Chondrocyte (in vitro differentiated cells): ENCODE data around the gene ABL1. TPM values are rescaled to one million over a fixed set of nuclear protein-coding genes. Genes with fewer than 3 reads are reported as not detected.
A peak's percentile ranks its signal among the peaks of the same experiment; 100 is the strongest.

Source experiments
- DNase-seq: peaks from one replicate; pipeline ENCODE4 v3.0.0; 2021; ENCODE audit warnings: mixed read lengths, low spot score
- H3K27ac Mint-ChIP-seq: one replicate; pipeline ENCODE4 v1.8.0; 2021; ENCODE audit warnings: mild to moderate bottlenecking, moderate library complexity, mixed read lengths; ENCODE audit not compliant: unreplicated experiment
- H3K27me3 Mint-ChIP-seq: 2 replicates; pipeline ENCODE4 v1.8.0; 2021; ENCODE audit warnings: low read depth, mixed read lengths
- H3K36me3 Mint-ChIP-seq: 2 replicates; pipeline ENCODE4 v1.8.0; 2021; ENCODE audit warnings: low read depth, mixed read lengths
- H3K4me1 Mint-ChIP-seq: 2 replicates; pipeline ENCODE4 v1.8.0; 2021; ENCODE audit warnings: low read depth, mild to moderate bottlenecking, mixed read lengths
- H3K4me3 Mint-ChIP-seq: one replicate; pipeline ENCODE4 v1.8.0; 2021; ENCODE audit warnings: mild to moderate bottlenecking, moderate library complexity, mixed read lengths; ENCODE audit not compliant: unreplicated experiment
- H3K9me3 Mint-ChIP-seq: 2 replicates; pipeline ENCODE4 v1.8.0; 2021; ENCODE audit warnings: low read depth, mixed read lengths
- total RNA-seq: library from RNA; stranded (reverse); gene quantifications from 3 replicates; pipeline ENCODE4 v1.2.1, GENCODE V29; 2021
- TF ChIP-seq, protein P1 (sequence below): fragments of 200-600 bp; sonication (generic); IDR thresholded peaks from 2 replicates; pipeline ENCODE4 v1.5.0; 2021; ENCODE audit warnings: antibody characterized with exemption, mild to moderate bottlenecking, moderate library complexity

Gene ABL1
- total RNA-seq, 1 donor from 2014 or later = 93.7 TPM

DNA sequence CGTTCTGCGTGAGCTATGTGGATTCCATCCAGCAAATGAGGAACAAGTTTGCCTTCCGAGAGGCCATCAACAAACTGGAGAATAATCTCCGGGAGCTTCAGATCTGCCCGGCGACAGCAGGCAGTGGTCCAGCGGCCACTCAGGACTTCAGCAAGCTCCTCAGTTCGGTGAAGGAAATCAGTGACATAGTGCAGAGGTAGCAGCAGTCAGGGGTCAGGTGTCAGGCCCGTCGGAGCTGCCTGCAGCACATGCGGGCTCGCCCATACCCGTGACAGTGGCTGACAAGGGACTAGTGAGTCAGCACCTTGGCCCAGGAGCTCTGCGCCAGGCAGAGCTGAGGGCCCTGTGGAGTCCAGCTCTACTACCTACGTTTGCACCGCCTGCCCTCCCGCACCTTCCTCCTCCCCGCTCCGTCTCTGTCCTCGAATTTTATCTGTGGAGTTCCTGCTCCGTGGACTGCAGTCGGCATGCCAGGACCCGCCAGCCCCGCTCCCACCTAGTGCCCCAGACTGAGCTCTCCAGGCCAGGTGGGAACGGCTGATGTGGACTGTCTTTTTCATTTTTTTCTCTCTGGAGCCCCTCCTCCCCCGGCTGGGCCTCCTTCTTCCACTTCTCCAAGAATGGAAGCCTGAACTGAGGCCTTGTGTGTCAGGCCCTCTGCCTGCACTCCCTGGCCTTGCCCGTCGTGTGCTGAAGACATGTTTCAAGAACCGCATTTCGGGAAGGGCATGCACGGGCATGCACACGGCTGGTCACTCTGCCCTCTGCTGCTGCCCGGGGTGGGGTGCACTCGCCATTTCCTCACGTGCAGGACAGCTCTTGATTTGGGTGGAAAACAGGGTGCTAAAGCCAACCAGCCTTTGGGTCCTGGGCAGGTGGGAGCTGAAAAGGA, 50.7 kb downstream of the ABL1 start:
- H3K9me3 Mint-ChIP-seq = no peaks in the 10 kb centered on the region
- DNase-seq = no peak
- H3K4me1 Mint-ChIP-seq = peaks cover 8% of the 10 kb centered on the region
- H3K4me3 Mint-ChIP-seq = no peak overlapping the region
- TF ChIP-seq, protein P1, sequence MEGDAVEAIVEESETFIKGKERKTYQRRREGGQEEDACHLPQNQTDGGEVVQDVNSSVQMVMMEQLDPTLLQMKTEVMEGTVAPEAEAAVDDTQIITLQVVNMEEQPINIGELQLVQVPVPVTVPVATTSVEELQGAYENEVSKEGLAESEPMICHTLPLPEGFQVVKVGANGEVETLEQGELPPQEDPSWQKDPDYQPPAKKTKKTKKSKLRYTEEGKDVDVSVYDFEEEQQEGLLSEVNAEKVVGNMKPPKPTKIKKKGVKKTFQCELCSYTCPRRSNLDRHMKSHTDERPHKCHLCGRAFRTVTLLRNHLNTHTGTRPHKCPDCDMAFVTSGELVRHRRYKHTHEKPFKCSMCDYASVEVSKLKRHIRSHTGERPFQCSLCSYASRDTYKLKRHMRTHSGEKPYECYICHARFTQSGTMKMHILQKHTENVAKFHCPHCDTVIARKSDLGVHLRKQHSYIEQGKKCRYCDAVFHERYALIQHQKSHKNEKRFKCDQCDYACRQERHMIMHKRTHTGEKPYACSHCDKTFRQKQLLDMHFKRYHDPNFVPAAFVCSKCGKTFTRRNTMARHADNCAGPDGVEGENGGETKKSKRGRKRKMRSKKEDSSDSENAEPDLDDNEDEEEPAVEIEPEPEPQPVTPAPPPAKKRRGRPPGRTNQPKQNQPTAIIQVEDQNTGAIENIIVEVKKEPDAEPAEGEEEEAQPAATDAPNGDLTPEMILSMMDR = no peak
- no peaks in the 10 kb centered on the region for H3K27me3 Mint-ChIP-seq
- peaks cover 35% of the 10 kb centered on the region for H3K36me3 Mint-ChIP-seq
- no peak overlapping the region for H3K27ac Mint-ChIP-seq

DNA sequence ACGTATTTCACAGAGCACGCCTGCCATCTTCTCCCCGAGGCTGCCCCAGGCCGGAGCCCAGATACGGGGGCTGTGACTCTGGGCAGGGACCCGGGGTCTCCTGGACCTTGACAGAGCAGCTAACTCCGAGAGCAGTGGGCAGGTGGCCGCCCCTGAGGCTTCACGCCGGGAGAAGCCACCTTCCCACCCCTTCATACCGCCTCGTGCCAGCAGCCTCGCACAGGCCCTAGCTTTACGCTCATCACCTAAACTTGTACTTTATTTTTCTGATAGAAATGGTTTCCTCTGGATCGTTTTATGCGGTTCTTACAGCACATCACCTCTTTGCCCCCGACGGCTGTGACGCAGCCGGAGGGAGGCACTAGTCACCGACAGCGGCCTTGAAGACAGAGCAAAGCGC, 51.9 kb downstream of the ABL1 start:
- DNase-seq = no peak
- Mint-ChIP-seq H3K27me3 (no peaks in the 10 kb centered on the region), H3K4me3 (no peak overlapping the region), H3K27ac (peak overlapping the region; percentile 22), H3K4me1 (peaks cover 8% of the 10 kb centered on the region), H3K36me3 (peaks cover 27% of the 10 kb centered on the region), H3K9me3 (no peaks in the 10 kb centered on the region)
- TF ChIP-seq, protein P1 = no peak

DNA sequence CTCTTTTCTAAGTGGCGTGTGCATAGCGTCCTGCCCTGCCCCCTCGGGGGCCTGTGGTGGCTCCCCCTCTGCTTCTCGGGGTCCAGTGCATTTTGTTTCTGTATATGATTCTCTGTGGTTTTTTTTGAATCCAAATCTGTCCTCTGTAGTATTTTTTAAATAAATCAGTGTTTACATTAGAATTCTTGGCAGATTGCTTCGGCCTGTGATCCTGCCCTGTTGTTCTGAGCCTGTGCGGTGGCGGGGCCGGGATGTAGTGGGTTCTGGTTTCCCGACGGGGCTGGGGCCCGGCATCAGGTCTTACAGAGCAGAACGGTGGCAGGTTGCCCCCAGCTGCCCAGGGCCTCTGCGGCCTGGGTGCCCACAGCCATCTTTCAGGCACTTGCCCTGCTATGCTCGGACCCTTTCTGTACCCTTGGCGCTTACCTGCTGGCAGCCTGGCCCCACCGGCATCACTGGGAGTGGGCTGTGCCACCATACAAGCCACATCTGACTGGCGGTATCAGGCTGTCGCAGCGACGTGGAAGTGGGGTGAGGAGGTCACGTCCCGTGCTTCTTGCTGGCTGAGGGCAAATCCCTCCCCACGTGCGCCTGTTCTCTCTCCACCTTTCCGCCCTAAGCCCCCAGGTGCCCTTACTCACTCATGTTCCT, 52.6 kb downstream of the ABL1 start:
- Mint-ChIP-seq H3K9me3 (no peaks in the 10 kb centered on the region), H3K4me3 (no peak overlapping the region), H3K36me3 (peaks cover 28% of the 10 kb centered on the region), H3K4me1 (peaks cover 8% of the 10 kb centered on the region), H3K27me3 (no peaks in the 10 kb centered on the region), H3K27ac (peak overlapping the region; percentile 22)
- TF ChIP-seq, protein P1 = no peak
- no peak for DNase-seq

DNA sequence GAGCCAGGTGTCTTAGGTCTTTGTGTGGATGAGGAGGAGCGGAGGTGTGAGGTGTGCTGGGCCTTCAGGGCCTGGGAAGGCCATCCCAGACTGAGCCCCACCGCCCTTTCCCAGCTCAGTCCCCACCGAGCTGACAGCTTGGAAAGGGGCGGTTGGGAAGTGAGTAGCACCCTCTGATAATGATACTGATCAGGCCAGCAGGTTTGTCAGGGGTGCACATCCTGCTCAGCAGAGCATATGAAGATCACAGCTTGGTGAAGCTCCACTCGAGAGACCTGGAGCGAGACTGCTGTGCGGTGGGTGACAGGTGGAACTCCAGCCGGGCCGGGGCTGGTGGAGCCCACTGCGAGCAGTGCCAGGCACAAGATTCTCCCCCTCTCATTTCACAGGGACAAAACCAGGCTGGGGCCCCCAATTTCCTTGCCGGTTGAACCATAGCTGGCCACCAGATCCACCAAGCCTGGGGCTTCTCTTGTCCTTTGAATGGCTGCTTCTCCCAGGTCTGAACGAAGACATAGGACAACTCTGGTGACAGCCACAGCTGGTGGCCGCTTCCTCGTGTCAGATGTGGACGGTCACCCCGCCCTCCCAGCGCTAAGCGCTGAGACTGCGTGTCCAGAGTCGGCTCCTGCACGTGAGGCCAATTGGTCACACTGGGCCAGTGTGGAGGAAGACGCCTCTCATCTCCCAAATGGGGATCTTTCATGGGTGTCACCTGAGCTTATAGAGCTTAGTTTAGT, 53.3 kb downstream of the ABL1 start:
- Mint-ChIP-seq H3K4me1 (peaks cover 8% of the 10 kb centered on the region), H3K9me3 (no peaks in the 10 kb centered on the region), H3K36me3 (peaks cover 31% of the 10 kb centered on the region), H3K4me3 (no peak overlapping the region), H3K27ac (no peak overlapping the region), H3K27me3 (no peaks in the 10 kb centered on the region)
- DNase-seq = no peak
- TF ChIP-seq, protein P1 = no peak

DNA sequence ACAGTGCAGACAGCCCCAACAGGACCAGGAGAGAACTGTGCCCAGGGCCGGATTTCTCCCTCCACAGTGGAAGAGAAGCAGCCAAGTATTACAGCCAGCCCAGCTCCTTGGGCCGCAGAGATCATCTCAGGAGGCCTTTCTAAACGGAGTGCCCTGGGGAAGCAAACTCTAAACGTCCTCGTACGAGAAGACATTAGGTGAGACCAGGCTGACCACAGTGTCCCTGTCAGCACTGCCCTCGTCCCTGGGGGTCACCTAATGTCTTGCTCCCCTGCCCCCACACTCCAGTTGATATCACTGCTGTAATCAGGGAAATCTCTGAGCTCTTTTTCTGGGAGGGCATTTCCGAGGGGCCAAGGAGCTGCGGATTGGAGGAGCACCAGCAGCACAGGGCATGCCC, 55.1 kb downstream of the ABL1 start:
- TF ChIP-seq, protein P1 = no peak
- peaks cover 29% of the 10 kb centered on the region for H3K36me3 Mint-ChIP-seq
- H3K4me3 Mint-ChIP-seq = no peak overlapping the region
- H3K4me1 Mint-ChIP-seq = peaks cover 8% of the 10 kb centered on the region
- H3K27ac Mint-ChIP-seq = no peak overlapping the region
- H3K27me3 Mint-ChIP-seq = no peaks in the 10 kb centered on the region
- H3K9me3 Mint-ChIP-seq = no peaks in the 10 kb centered on the region
- DNase-seq = no peak
